H9 (cell line): ENCODE data around the gene IGF2R. TPM values are rescaled to one million over a fixed set of nuclear protein-coding genes. Genes with fewer than 3 reads are reported as not detected.
A peak's percentile ranks its signal among the peaks of the same experiment; 100 is the strongest.

Source experiments
- DNase-seq: peaks from one replicate; pipeline ENCODE4 v3.0.0-alpha.2; 2017
- H2AFZ ChIP-seq: one replicate; pipeline ENCODE4 v1.6.1; 2013; ENCODE audit warnings: mild to moderate bottlenecking, low read length, control low read depth, moderate library complexity
- H2AK5ac ChIP-seq: 2 replicates; pipeline ENCODE4 v1.6.1; 2013; ENCODE audit warnings: low read length, control low read depth, mixed read lengths; ENCODE audit not compliant: insufficient read length
- H2BK120ac ChIP-seq: one replicate; pipeline ENCODE4 v1.6.1; 2013; ENCODE audit warnings: low read depth, mild to moderate bottlenecking, low read length, control low read depth, inconsistent platforms; ENCODE audit not compliant: poor library complexity, severe bottlenecking
- H2BK12ac ChIP-seq: 2 replicates; pipeline ENCODE4 v1.6.1; 2013; ENCODE audit warnings: low read length, control low read depth, mixed read lengths, low read depth; ENCODE audit not compliant: insufficient read length
- H2BK15ac ChIP-seq: 2 replicates; pipeline ENCODE4 v1.6.1; 2013; ENCODE audit warnings: low read depth, low read length, control low read depth
- H2BK20ac ChIP-seq: one replicate; pipeline ENCODE4 v1.6.1; 2013; ENCODE audit warnings: low read depth, mild to moderate bottlenecking, low read length, control low read depth, inconsistent platforms; ENCODE audit not compliant: poor library complexity, severe bottlenecking
- H2BK5ac ChIP-seq: 2 replicates; pipeline ENCODE4 v1.6.1; 2013; ENCODE audit warnings: low read length, control low read depth, mixed read lengths; ENCODE audit not compliant: insufficient read length
- H3K14ac ChIP-seq: 2 replicates; pipeline ENCODE4 v1.6.1; 2013; ENCODE audit warnings: low read length, control low read depth; ENCODE audit not compliant: insufficient read depth
- H3K18ac ChIP-seq: 2 replicates; pipeline ENCODE4 v1.6.1; 2013; ENCODE audit warnings: low read depth, mild to moderate bottlenecking, mixed read lengths, low read length, control low read depth; ENCODE audit not compliant: insufficient read length
- H3K23ac ChIP-seq: 2 replicates; pipeline ENCODE4 v1.6.1; 2013; ENCODE audit warnings: low read length, control low read depth, mixed read lengths, low read depth; ENCODE audit not compliant: insufficient read length
- H3K23me2 ChIP-seq: 2 replicates; pipeline ENCODE4 v1.6.1; 2013; ENCODE audit warnings: low read depth, mild to moderate bottlenecking, mixed read lengths, low read length, control low read depth; ENCODE audit not compliant: insufficient read length, poor library complexity, severe bottlenecking
- H3K27ac ChIP-seq: 2 replicates; pipeline ENCODE4 v1.5.1; 2013; ENCODE audit warnings: low read length, control low read depth, mixed read lengths, low read depth; ENCODE audit not compliant: insufficient read length
- H3K27me3 ChIP-seq: 2 replicates; pipeline ENCODE4 v1.6.1; 2013; ENCODE audit warnings: low read length, control low read depth, inconsistent platforms; ENCODE audit not compliant: insufficient read depth
- H3K4ac ChIP-seq: 2 replicates; pipeline ENCODE4 v1.6.1; 2013; ENCODE audit warnings: low read depth, mild to moderate bottlenecking, control low read depth, inconsistent platforms, low read length, moderate library complexity
- H3K4me1 ChIP-seq: 2 replicates; pipeline ENCODE4 v1.6.1; 2013; ENCODE audit warnings: low read length, control low read depth, inconsistent platforms; ENCODE audit not compliant: insufficient read depth
- H3K4me2 ChIP-seq: 2 replicates; pipeline ENCODE4 v1.6.1; 2013; ENCODE audit warnings: low read length, control low read depth, mixed read lengths; ENCODE audit not compliant: insufficient read length, insufficient read depth
- H3K56ac ChIP-seq: 2 replicates; pipeline ENCODE4 v1.6.1; 2013; ENCODE audit warnings: low read depth, mild to moderate bottlenecking, mixed read lengths, low read length, control low read depth; ENCODE audit not compliant: insufficient read length
- H3K79me1 ChIP-seq: 2 replicates; pipeline ENCODE4 v1.6.1; 2013; ENCODE audit warnings: low read depth, mild to moderate bottlenecking, moderate library complexity, low read length, control low read depth, inconsistent platforms; ENCODE audit not compliant: insufficient read depth, poor library complexity, severe bottlenecking
- H3K79me2 ChIP-seq: 2 replicates; pipeline ENCODE4 v1.6.1; 2013; ENCODE audit warnings: low read length, control low read depth, inconsistent platforms; ENCODE audit not compliant: insufficient read depth
- H3K9ac ChIP-seq: 2 replicates; pipeline ENCODE4 v1.6.1; 2013; ENCODE audit warnings: low read length, control low read depth, mixed read lengths; ENCODE audit not compliant: insufficient read length; ENCODE audit errors: extremely low read depth
- H3K9me3 ChIP-seq: one replicate; pipeline ENCODE4 v1.6.1; 2013; ENCODE audit warnings: low read depth, low read length, inconsistent platforms; ENCODE audit not compliant: control insufficient read depth
- H3T11ph ChIP-seq: one replicate; pipeline ENCODE4 v1.6.1; 2013; ENCODE audit warnings: mild to moderate bottlenecking, low read length, control low read depth, inconsistent platforms
- H4K20me1 ChIP-seq: one replicate; pipeline ENCODE4 v1.6.1; 2013; ENCODE audit not compliant: control insufficient read depth, insufficient read length, insufficient read depth
- H4K5ac ChIP-seq: 2 replicates; pipeline ENCODE4 v1.6.1; 2013; ENCODE audit warnings: low read depth, mild to moderate bottlenecking, mixed read lengths, low read length, control low read depth; ENCODE audit not compliant: insufficient read length
- H4K8ac ChIP-seq: replicated peaks from 2 replicates; pipeline ENCODE4 v1.6.1; 2013; ENCODE audit warnings: low read length, control low read depth, mixed read lengths, low read depth; ENCODE audit not compliant: insufficient read length
- H4K91ac ChIP-seq: 2 replicates; pipeline ENCODE4 v1.6.1; 2013; ENCODE audit warnings: low read depth, mild to moderate bottlenecking, moderate library complexity, mixed read lengths, low read length, control low read depth; ENCODE audit not compliant: insufficient read length
- H3K27ac Mint-ChIP-seq, 3 experiments: 2 replicates in 2 of 3; 3 replicates in 1 of 3; pipeline ENCODE4 v1.8.0; 2020 to 2021; ENCODE audit warnings: mixed read lengths in 3 of 3, mild to moderate bottlenecking in 1 of 3, moderate library complexity in 1 of 3
- H3K27me3 Mint-ChIP-seq: 2 replicates; pipeline ENCODE4 v1.8.0; 2021; ENCODE audit warnings: low read depth, mild to moderate bottlenecking, moderate library complexity, mixed read lengths
- H3K36me3 Mint-ChIP-seq, 3 experiments: 2 replicates in 2 of 3; 3 replicates in 1 of 3; pipeline ENCODE4 v1.8.0; 2020 to 2021; ENCODE audit warnings: low read depth in 3 of 3, mixed read lengths in 3 of 3; ENCODE audit not compliant: insufficient read depth in 1 of 3
- H3K4me1 Mint-ChIP-seq, 2 experiments: 2 replicates each; pipeline ENCODE4 v1.8.0; 2020; ENCODE audit warnings: mixed read lengths in 2 of 2
- H3K4me3 Mint-ChIP-seq, 2 experiments: 2 replicates in 1 of 2; 3 replicates in 1 of 2; pipeline ENCODE4 v1.8.0; 2020 to 2021; ENCODE audit warnings: mild to moderate bottlenecking in 2 of 2, mixed read lengths in 2 of 2, moderate library complexity in 1 of 2
- H3K9me3 Mint-ChIP-seq, 2 experiments: 2 replicates in 1 of 2; 3 replicates in 1 of 2; pipeline ENCODE4 v1.8.0; 2020; ENCODE audit warnings: mild to moderate bottlenecking in 2 of 2, mixed read lengths in 2 of 2, moderate library complexity in 1 of 2
- WGBS: extraction: QIAGEN DNeasy Blood & Tissue Kit; methylation state at CpG from one replicate; pipeline ENCODE4 v1.1.7; 2013; ENCODE audit warnings: missing lambda C conversion rate, low lambda C conversion rate, mixed read lengths; ENCODE audit not compliant: insufficient read length; ENCODE audit errors: extremely low coverage; 5-methylcytosine and 5-hydroxymethylcytosine counted together
- total RNA-seq: library from RNA; stranded (reverse); gene quantifications from 2 replicates; pipeline ENCODE4 v1.2.1, GENCODE V29; 2021
- TF ChIP-seq, protein P1 (sequence below): fragments of 200-600 bp; sonication (generic); conservative IDR thresholded peaks from 3 replicates; pipeline ENCODE4 v1.8.0; 2021; ENCODE audit warnings: antibody characterized with exemption, mild to moderate bottlenecking

The IGF2R gene
- total RNA-seq, 1 experiment from 2014 or later, result 66.7 TPM

DNA sequence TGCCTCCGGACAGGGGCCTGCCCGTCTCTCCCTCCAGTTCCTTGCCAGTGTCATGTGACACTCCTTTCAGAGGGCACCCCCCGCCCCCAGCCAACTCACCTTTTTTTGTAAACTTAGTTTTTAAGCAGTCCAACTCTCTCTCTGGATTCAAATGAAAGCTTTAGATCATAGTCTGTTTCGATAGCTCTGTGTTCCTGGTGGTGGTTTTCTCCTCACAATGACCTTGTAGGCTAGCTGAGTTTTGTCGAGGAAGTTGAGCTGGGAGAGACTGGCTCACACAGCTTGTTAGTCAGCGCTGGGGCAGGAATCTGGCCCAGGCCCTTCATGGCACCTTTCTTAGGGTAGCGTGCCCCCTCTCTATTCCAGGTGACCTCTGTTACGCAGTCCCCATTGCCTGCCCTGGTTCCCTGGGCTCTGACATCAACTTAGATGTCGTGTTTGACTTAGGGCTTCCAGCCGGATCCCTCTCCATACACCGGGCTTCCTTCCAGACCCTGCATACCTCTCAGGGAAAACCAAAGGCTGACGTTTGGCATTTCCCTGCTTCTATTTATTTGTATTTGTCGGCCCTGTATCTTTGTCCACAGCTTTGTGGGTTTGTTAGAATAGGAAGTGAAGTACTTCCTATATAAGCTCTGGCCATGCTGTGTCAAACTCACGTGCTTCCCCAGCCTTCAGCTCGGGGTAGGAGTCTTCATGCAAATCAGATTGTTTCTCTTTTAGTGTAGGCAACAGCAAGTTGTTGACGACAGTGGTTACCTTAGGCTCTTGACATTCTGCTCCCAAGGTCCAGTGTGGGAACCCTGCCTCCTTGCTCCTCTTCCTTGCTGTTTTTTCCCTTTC is 12.7 kb downstream of the IGF2R start:
- H3K23me2 ChIP-seq, result no peaks in the 10 kb centered on the region
- DNase-seq, result no peak
- H3K79me1 ChIP-seq, result no peaks in the 10 kb centered on the region
- no peak overlapping the region for H2AK5ac ChIP-seq
- TF ChIP-seq, protein P1, sequence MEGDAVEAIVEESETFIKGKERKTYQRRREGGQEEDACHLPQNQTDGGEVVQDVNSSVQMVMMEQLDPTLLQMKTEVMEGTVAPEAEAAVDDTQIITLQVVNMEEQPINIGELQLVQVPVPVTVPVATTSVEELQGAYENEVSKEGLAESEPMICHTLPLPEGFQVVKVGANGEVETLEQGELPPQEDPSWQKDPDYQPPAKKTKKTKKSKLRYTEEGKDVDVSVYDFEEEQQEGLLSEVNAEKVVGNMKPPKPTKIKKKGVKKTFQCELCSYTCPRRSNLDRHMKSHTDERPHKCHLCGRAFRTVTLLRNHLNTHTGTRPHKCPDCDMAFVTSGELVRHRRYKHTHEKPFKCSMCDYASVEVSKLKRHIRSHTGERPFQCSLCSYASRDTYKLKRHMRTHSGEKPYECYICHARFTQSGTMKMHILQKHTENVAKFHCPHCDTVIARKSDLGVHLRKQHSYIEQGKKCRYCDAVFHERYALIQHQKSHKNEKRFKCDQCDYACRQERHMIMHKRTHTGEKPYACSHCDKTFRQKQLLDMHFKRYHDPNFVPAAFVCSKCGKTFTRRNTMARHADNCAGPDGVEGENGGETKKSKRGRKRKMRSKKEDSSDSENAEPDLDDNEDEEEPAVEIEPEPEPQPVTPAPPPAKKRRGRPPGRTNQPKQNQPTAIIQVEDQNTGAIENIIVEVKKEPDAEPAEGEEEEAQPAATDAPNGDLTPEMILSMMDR, result no peak
- peaks cover 49% of the 10 kb centered on the region; the same call in 1 of the 2 replicates for H3K79me2 ChIP-seq
- H2BK20ac ChIP-seq, result no peak overlapping the region
- H3K9ac ChIP-seq, result no peak overlapping the region
- no peak overlapping the region for H3K56ac ChIP-seq
- no peak overlapping the region for H4K5ac ChIP-seq
- no peak overlapping the region for H2AFZ ChIP-seq
- no peak overlapping the region for H3K18ac ChIP-seq
- no peak overlapping the region for H4K8ac ChIP-seq
- H3K27me3 Mint-ChIP-seq, result peaks cover 1% of the 10 kb centered on the region; the same call in 1 of the 2 replicates
- H2BK120ac ChIP-seq, result no peak overlapping the region
- H3T11ph ChIP-seq, result no peak overlapping the region
- no CpG with 5 or more reads among the region's 16 CpGs for WGBS
- H3K27ac ChIP-seq, result no peak overlapping the region
- H2BK15ac ChIP-seq, result no peak overlapping the region
- peaks cover 18% of the 10 kb centered on the region; the same call in 1 of the 2 replicates for H3K4me1 ChIP-seq
- H3K9me3 ChIP-seq, result no peaks in the 10 kb centered on the region
- peaks cover 56% of the 10 kb centered on the region in 2 experiments for H3K4me1 Mint-ChIP-seq
- no peak overlapping the region for H3K4ac ChIP-seq
- no peaks in the 10 kb centered on the region for H3K27me3 ChIP-seq
- H3K36me3 Mint-ChIP-seq, result no peaks in the 10 kb centered on the region
- H3K27ac Mint-ChIP-seq, result peak overlapping the region; percentile 11 to 59 (median 18); a peak in 4 of 7 replicates
- H3K4me3 Mint-ChIP-seq, result no peak overlapping the region
- no peak overlapping the region for H2BK5ac ChIP-seq
- H3K4me2 ChIP-seq, result no peak overlapping the region
- H3K14ac ChIP-seq, result no peak overlapping the region
- H4K91ac ChIP-seq, result no peak overlapping the region
- no peaks in the 10 kb centered on the region for H3K9me3 Mint-ChIP-seq
- no peak overlapping the region for H2BK12ac ChIP-seq
- H3K23ac ChIP-seq, result no peak overlapping the region
- peaks cover 4% of the 10 kb centered on the region for H4K20me1 ChIP-seq
